ENCODE results near the gene MAD2L1.
"Not testable (repeated sequence)": the region's sequence is repeated elsewhere in the genome, so short reads cannot be mapped to it uniquely, and the experiment has no call there.

MAD2L1 gene

DNA sequence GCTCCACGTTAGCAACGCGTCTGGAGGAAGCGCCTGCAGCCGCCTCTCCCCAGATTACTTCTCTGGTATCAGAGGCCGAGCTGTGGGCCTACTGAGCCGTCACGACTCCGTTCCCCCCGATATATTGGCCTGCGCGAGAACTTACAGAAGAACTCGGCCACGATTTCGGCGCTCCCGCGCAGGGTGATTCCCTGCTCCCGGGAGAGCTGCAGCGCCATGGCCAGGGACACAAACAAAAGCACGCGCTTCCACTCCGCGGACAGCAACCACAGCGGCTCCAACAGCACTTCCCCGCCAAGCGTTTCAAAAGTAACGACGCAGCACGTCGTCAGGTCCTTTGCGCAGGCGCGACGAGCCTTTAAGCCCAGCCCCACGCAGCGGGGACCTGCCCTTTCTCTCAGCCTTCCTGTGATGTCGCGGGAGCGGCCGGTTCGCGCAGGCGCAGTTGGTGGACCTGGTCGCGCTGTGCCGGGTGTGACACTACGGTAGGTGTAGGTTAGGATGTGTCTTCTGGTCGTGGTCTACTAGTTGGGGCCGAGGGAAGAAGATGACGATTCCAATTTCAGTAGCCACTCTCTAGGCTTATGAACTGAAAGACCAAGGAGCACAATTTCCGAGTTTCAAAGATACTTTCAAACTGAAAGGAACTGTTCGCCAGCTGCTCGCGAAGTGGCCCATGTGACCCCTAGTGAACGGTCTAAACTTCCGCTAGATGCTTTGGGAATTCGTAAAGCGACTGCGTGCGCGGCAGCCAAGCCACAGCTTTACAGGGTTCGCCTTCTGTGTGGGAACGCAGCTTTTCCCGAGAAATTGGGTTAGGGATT is at the start of gene MAD2L1:
TSS of gene MAD2L1 (minus strand) at position 332 of the 824 bp plus-strand sequence. CDS start at position 218, 114 bp downstream.
- H3K4me1 ChIP-seq (ENCODE audit: control insufficient read depth, insufficient read depth, low read length): peaks cover 33% of the 10 kb centered on the region
- H3K27me3 ChIP-seq (ENCODE audit: control insufficient read depth, insufficient read depth, low read length): no peaks in the 10 kb centered on the region
- peak within 1 kb of the TSS; percentile 84 for H3K27ac ChIP-seq (ENCODE audit: low read depth, low read length)
- H3K4me3 ChIP-seq (ENCODE audit: low read depth, low read length): peak within 1 kb of the TSS; percentile 87
- peak within 1 kb of the TSS; percentile 92 for H3K9ac ChIP-seq (ENCODE audit: low read length)
- no peaks in the 10 kb centered on the region for H3K9me3 ChIP-seq (ENCODE audit: control insufficient read depth, insufficient read depth, low read depth, low read length)
- peaks cover 37% of the 10 kb centered on the region for H3K36me3 ChIP-seq (ENCODE audit: control insufficient read depth, insufficient read depth, low read length)

DNA sequence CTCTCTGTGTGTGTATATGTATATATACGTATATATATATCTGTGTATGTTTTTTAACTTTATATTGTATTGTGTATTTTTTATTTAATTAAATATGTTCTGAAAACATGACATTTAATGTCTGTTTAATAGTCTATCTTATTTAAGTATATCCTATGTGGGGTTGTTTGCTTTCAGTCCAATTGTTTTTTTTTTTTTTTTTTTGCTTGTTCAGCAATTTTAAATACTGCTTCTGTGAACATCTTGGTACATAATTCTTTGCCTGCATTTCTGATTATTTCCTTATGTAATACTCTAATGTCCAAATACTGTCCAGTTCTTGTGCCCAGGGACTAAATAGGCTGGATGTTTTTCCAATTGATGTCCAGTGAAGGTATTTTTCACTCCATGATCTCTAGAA is 45.1 kb upstream of the MAD2L1 start:
- H3K9ac ChIP-seq (ENCODE audit: low read length): no peak overlapping the region
- H3K36me3 ChIP-seq (ENCODE audit: control insufficient read depth, insufficient read depth, low read length): no peaks in the 10 kb centered on the region
- no peaks in the 10 kb centered on the region for H3K27me3 ChIP-seq (ENCODE audit: control insufficient read depth, insufficient read depth, low read length)
- H3K27ac ChIP-seq (ENCODE audit: low read depth, low read length): no peak overlapping the region
- no peak overlapping the region for H3K4me3 ChIP-seq (ENCODE audit: low read depth, low read length)
- no peaks in the 10 kb centered on the region for H3K9me3 ChIP-seq (ENCODE audit: control insufficient read depth, insufficient read depth, low read depth, low read length)
- H3K4me1 ChIP-seq (ENCODE audit: control insufficient read depth, insufficient read depth, low read length): no peaks in the 10 kb centered on the region

DNA sequence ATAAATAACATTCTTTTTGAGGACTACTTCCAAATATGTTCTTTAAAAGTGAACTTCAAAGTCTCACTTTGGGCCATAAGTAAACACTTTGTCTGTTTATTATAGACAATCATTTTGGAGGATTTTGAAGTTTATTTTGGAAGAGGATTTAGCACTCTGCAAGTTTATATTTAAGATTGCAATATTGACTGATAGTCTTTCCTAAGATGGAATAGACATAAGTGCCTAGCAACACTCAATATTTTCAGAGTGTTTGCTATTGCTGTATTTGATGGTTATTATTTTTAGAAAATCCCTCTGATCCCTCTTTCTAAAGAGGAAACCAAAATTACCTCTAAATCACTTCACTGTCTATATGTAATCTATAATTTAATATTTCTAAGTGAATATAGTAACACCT is 42.8 kb upstream of the MAD2L1 start:
- Histone ChIP-seq H3K9me3 (ENCODE audit: control insufficient read depth, insufficient read depth, low read depth, low read length) (no peaks in the 10 kb centered on the region), H3K4me1 (ENCODE audit: control insufficient read depth, insufficient read depth, low read length) (no peaks in the 10 kb centered on the region), H3K9ac (ENCODE audit: low read length) (no peak overlapping the region), H3K36me3 (ENCODE audit: control insufficient read depth, insufficient read depth, low read length) (no peaks in the 10 kb centered on the region), H3K27ac (ENCODE audit: low read depth, low read length) (no peak overlapping the region), H3K4me3 (ENCODE audit: low read depth, low read length) (no peak overlapping the region), H3K27me3 (ENCODE audit: control insufficient read depth, insufficient read depth, low read length) (no peaks in the 10 kb centered on the region)

DNA sequence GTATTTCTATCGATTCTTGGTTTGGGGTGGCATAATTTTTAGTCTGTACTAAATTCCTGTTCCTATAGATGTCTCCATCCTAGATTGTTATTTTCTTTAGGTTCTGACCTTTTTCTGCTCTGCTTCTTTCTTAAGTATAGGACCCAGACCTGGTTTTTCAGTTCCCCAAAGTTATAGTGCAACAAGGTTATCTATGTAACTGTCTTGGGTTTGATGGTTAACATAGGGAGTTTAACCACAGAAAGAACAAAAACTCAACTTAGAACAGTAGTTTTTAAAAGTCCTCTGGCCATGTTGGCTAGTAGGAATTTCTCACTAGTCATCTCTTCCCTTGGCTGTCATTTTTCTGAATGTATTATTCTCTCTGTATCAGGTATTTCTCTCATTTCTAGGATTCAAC is 38.8 kb upstream of the MAD2L1 start:
- no peaks in the 10 kb centered on the region for H3K9me3 ChIP-seq (ENCODE audit: control insufficient read depth, insufficient read depth, low read depth, low read length)
- H3K4me3 ChIP-seq (ENCODE audit: low read depth, low read length): no peak overlapping the region
- no peaks in the 10 kb centered on the region for H3K4me1 ChIP-seq (ENCODE audit: control insufficient read depth, insufficient read depth, low read length)
- H3K27ac ChIP-seq (ENCODE audit: low read depth, low read length): no peak overlapping the region
- H3K9ac ChIP-seq (ENCODE audit: low read length): no peak overlapping the region
- H3K27me3 ChIP-seq (ENCODE audit: control insufficient read depth, insufficient read depth, low read length): no peaks in the 10 kb centered on the region
- H3K36me3 ChIP-seq (ENCODE audit: control insufficient read depth, insufficient read depth, low read length): no peaks in the 10 kb centered on the region

DNA sequence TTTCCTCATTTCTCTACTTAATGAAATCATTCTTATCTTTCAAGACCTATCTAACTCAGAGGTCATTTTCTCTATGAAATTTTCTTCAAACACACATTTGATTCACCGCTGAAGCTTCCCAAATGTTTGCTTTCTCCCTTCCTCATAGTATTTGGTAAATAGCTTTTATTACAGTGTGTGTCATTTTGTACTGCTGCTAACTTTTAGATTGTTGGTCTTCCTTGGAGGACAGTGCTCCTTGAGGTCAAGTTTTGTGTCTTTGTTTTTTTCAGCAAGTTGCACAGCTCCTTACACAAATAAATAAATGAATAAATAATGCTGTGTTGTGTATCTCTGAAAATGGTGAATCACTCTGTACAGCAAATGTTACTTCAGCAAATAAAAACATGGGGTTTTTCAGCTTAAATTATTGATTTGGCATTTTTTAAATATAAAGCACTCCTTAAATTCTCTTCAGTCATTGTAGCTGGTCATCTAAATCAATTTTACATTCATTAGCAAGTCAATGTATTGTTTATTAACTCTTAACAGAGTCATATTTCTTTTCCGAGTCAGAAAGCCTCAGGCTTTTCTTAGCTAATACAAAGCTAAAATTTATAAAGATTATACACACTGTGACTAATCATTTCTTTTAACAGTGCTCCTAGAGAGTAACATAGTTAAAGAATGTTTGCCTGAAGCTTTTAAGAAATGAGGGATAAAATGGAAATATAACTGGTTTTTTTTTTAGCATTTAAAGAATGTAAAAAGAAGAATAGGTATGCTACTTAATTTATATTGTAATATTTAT is 30.1 kb upstream of the MAD2L1 start:
- Histone ChIP-seq H3K9ac (ENCODE audit: low read length) (no peak overlapping the region), H3K27ac (ENCODE audit: low read depth, low read length) (no peak overlapping the region), H3K4me3 (ENCODE audit: low read depth, low read length) (no peak overlapping the region), H3K27me3 (ENCODE audit: control insufficient read depth, insufficient read depth, low read length) (no peaks in the 10 kb centered on the region), H3K4me1 (ENCODE audit: control insufficient read depth, insufficient read depth, low read length) (0 out of 2 replicates have a peak, but pooled peaks cover 3% of the 10 kb centered on the region), H3K9me3 (ENCODE audit: control insufficient read depth, insufficient read depth, low read depth, low read length) (no peaks in the 10 kb centered on the region), H3K36me3 (ENCODE audit: control insufficient read depth, insufficient read depth, low read length) (no peaks in the 10 kb centered on the region)

DNA sequence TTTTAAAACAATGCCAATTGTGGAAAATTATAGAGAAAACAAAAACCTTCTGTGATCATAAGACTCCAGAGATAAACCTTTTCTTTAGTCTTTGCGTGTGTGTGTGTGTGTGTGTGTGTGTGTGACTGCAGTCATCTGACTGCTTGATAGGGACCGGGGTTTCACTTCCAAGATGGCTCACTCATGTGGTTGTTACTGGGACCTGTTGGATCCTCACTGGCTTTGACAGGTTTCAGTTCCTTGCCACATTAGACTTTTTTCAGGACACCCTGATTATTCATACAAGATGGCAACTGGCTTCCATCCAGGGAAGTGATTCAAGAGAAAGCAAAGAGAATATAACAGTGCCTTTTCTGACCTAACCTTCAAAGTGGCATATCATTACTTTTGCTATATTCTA is 21.9 kb upstream of the MAD2L1 start:
- no peaks in the 10 kb centered on the region for H3K27me3 ChIP-seq (ENCODE audit: control insufficient read depth, insufficient read depth, low read length)
- H3K9me3 ChIP-seq (ENCODE audit: control insufficient read depth, insufficient read depth, low read depth, low read length): peaks cover 7% of the 10 kb centered on the region; the same call in 1 of the 2 replicates
- H3K36me3 ChIP-seq (ENCODE audit: control insufficient read depth, insufficient read depth, low read length): no peaks in the 10 kb centered on the region
- no peak overlapping the region for H3K27ac ChIP-seq (ENCODE audit: low read depth, low read length)
- H3K9ac ChIP-seq (ENCODE audit: low read length): no peak overlapping the region
- no peak overlapping the region for H3K4me3 ChIP-seq (ENCODE audit: low read depth, low read length)
- no peaks in the 10 kb centered on the region for H3K4me1 ChIP-seq (ENCODE audit: control insufficient read depth, insufficient read depth, low read length)

DNA sequence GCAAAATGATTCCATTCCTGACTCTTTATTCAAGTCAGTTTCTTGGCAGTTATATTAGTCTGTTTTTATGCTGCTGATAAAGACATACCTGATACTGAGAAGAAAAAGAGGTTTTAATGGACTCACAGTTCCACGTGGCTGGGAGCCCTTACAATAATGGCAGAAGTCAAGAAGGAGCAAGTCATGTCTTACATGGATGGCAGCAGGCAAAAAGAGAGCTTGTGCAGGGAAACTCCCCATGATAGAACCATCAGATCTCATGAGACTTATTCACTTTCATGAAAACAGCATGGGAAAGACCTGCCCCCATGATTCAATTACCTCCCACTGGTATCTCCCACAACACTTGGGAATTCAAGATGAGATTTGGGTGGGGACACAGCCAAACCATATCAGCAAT is 21.4 kb upstream of the MAD2L1 start:
- H3K27ac ChIP-seq (ENCODE audit: low read depth, low read length); H3K4me1 ChIP-seq (ENCODE audit: control insufficient read depth, insufficient read depth, low read length); H3K4me3 ChIP-seq (ENCODE audit: low read depth, low read length); H3K9ac ChIP-seq (ENCODE audit: low read length); H3K27me3 ChIP-seq (ENCODE audit: control insufficient read depth, insufficient read depth, low read length); H3K36me3 ChIP-seq (ENCODE audit: control insufficient read depth, insufficient read depth, low read length); H3K9me3 ChIP-seq (ENCODE audit: control insufficient read depth, insufficient read depth, low read depth, low read length): not testable (repeated sequence)

DNA sequence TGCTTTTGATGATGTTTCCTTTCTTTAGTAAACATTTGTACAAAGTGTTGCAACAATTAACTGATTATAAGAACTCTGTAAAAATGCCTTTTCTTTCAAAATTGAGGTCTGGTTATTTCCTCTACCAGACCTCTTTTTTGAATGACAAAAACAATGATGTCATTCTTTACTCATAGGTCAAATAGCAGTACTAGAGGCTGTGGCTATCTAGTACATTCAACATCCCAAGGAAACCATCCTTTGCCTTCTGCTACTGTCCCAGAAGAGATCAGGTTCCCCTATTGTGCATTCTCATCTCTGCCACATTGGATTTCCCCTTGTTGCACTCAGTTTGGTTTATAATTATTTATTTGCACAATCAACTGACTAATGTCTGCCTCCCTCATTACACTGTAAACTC is 19.1 kb upstream of the MAD2L1 start:
- Histone ChIP-seq H3K36me3 (ENCODE audit: control insufficient read depth, insufficient read depth, low read length) (no peaks in the 10 kb centered on the region), H3K27ac (ENCODE audit: low read depth, low read length) (no peak overlapping the region), H3K4me3 (ENCODE audit: low read depth, low read length) (no peak overlapping the region), H3K9ac (ENCODE audit: low read length) (no peak overlapping the region), H3K4me1 (ENCODE audit: control insufficient read depth, insufficient read depth, low read length) (no peaks in the 10 kb centered on the region), H3K27me3 (ENCODE audit: control insufficient read depth, insufficient read depth, low read length) (no peaks in the 10 kb centered on the region), H3K9me3 (ENCODE audit: control insufficient read depth, insufficient read depth, low read depth, low read length) (peaks cover 7% of the 10 kb centered on the region; the same call in 1 of the 2 replicates)

DNA sequence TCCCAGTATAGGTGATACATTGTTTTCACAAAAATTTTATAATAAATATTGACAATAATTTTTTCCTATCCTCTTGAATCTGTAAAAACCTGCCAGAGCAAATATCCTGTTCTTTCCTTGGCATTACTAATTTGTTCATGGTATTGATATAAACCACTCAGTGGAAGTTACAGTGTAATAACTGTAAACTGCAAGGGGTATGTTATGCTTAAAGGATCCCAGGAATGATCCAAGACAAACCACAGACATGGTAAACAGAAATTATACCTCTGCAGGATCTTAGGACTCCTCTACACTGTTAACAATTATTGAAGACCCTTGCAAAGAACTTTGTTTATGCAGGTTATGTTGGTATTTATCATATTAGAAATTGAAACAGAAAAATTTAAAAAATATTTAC is 17.7 kb upstream of the MAD2L1 start:
- Histone ChIP-seq H3K4me3 (ENCODE audit: low read depth, low read length) (no peak overlapping the region), H3K9ac (ENCODE audit: low read length) (no peak overlapping the region), H3K9me3 (ENCODE audit: control insufficient read depth, insufficient read depth, low read depth, low read length) (peaks cover 7% of the 10 kb centered on the region; the same call in 1 of the 2 replicates), H3K36me3 (ENCODE audit: control insufficient read depth, insufficient read depth, low read length) (no peaks in the 10 kb centered on the region), H3K27ac (ENCODE audit: low read depth, low read length) (no peak overlapping the region), H3K27me3 (ENCODE audit: control insufficient read depth, insufficient read depth, low read length) (no peaks in the 10 kb centered on the region), H3K4me1 (ENCODE audit: control insufficient read depth, insufficient read depth, low read length) (no peaks in the 10 kb centered on the region)

DNA sequence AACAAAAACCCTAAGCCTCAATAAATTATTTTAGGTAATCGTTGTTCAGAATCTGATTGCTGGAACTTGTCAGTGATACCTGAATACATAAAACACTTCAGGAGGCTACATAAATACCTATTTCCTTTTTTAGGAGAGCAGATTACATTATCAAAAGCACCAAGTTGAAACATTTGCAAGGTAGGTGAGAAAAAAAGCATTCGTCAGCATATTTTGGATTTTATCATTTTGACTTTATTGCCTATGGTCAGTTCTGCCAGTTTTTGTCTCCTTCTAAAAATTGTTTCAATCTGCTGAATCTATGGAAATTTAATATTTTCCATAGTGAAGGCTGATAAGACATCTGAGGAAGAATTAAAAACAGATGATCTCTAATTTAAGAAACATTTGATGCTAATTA is 16.5 kb upstream of the MAD2L1 start:
- no peak overlapping the region for H3K27ac ChIP-seq (ENCODE audit: low read depth, low read length)
- no peak overlapping the region for H3K4me3 ChIP-seq (ENCODE audit: low read depth, low read length)

DNA sequence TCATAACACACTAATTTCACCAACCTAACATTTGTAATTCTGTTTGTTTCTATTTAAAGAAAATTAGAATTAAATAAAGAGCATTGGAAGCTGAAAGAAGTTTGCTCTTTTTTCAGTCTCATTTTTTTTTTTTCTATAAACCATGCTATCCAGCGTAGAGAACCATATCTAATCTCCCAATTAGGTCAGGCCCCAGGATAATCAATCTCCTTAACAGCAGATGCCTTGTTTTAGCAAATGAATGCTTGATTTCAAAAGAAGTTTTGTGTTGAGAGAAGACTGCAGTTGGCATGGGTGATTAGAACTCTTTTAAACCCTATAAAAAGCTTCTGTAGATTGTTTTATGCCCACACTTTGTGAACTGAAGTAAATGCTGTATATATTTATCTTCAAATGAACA is 15.6 kb upstream of the MAD2L1 start:
- H3K36me3 ChIP-seq (ENCODE audit: control insufficient read depth, insufficient read depth, low read length): no peaks in the 10 kb centered on the region
- no peak overlapping the region for H3K4me3 ChIP-seq (ENCODE audit: low read depth, low read length)
- H3K9ac ChIP-seq (ENCODE audit: low read length): no peak overlapping the region
- H3K9me3 ChIP-seq (ENCODE audit: control insufficient read depth, insufficient read depth, low read depth, low read length): no peaks in the 10 kb centered on the region
- no peaks in the 10 kb centered on the region for H3K27me3 ChIP-seq (ENCODE audit: control insufficient read depth, insufficient read depth, low read length)
- no peak overlapping the region for H3K27ac ChIP-seq (ENCODE audit: low read depth, low read length)
- H3K4me1 ChIP-seq (ENCODE audit: control insufficient read depth, insufficient read depth, low read length): no peaks in the 10 kb centered on the region

More for the DNA sequence above, 16.5 kb upstream of the MAD2L1 start:
- 0 out of 2 replicates have a peak, but pooled peaks cover 4% of the 10 kb centered on the region for H3K9me3 ChIP-seq (ENCODE audit: control insufficient read depth, insufficient read depth, low read depth, low read length)
- H3K36me3 ChIP-seq (ENCODE audit: control insufficient read depth, insufficient read depth, low read length): no peaks in the 10 kb centered on the region
- no peaks in the 10 kb centered on the region for H3K27me3 ChIP-seq (ENCODE audit: control insufficient read depth, insufficient read depth, low read length)
- no peak overlapping the region for H3K9ac ChIP-seq (ENCODE audit: low read length)
- no peaks in the 10 kb centered on the region for H3K4me1 ChIP-seq (ENCODE audit: control insufficient read depth, insufficient read depth, low read length)
